Body of pancreas (tissue), 4 donors: ENCODE data around the gene NID2. TPM values are rescaled to one million over a fixed set of nuclear protein-coding genes. Genes with fewer than 3 reads are reported as not detected.
A peak's percentile ranks its signal among the peaks of the same experiment; 100 is the strongest.

Experiments used
- ATAC-seq: fragments of 150-250 bp; one replicate; pipeline ENCODE4 v1.9.1; 2016
- DNase-seq, 4 donors: peaks; one replicate each; pipeline ENCODE4 v3.0.0-alpha.2; 2019
- H3K27ac ChIP-seq, 4 donors: fragments of 200-600 bp; sonication (generic); 1 replicate in 3 of 4; 2 replicates in 1 of 4; pipeline versions ENCODE4 v1.5.1 to v1.6.1; 2016 to 2019; ENCODE audit warnings: mild to moderate bottlenecking in 1 of 4, mixed read lengths in 1 of 4, moderate library complexity in 1 of 4
- H3K27me3 ChIP-seq, 2 donors: fragments of 200-600 bp; sonication (generic); one replicate each; pipeline ENCODE4 v1.6.0; 2016; ENCODE audit warnings: mild to moderate bottlenecking in 1 of 2
- H3K36me3 ChIP-seq, 2 donors: fragments of 200-600 bp; sonication (generic); replicated peaks in 1 of 2; 2 replicates each; pipeline ENCODE4 v1.5.1; 2016; ENCODE audit warnings: low read depth in 2 of 2; ENCODE audit not compliant: insufficient read depth in 1 of 2
- H3K4me1 ChIP-seq: fragments of 200-600 bp; sonication (generic); one replicate; pipeline ENCODE4 v1.6.0; 2016
- H3K4me3 ChIP-seq, 2 donors: fragments of 200-600 bp; sonication (generic); 1 replicate in 1 of 2; 2 replicates in 1 of 2; pipeline ENCODE4 v1.5.1; 2016 to 2019
- H3K9me3 ChIP-seq, 3 donors: fragments of 200-600 bp; sonication (generic); 1 replicate in 2 of 3; 2 replicates in 1 of 3; pipeline ENCODE4 v1.5.1; 2016
- POLR2A ChIP-seq, 3 donors: fragments of 450-650 bp; IDR thresholded peaks; one replicate each; pipeline ENCODE4 v1.6.1; 2016; ENCODE audit warnings: antibody characterized with exemption in 3 of 3, mild to moderate bottlenecking in 2 of 3
- WGBS, 2 donors: methylation state at CpG; one replicate each; pipeline ENCODE4 v1.1.5; 2017; 5-methylcytosine and 5-hydroxymethylcytosine counted together
- intact Hi-C: fragments of 100-400 bp; cut with DNase I; formaldehyde crosslinking; loops from one replicate; pipeline ENCODE4 v1.15.1; 2023
- total RNA-seq, 2 donors: library from RNA; depleted of rRNA; stranded (reverse); fragments of >200 nt; gene quantifications; one replicate each; pipeline ENCODE4 v1.1.0, GENCODE V29; 2016
- TF ChIP-seq, protein P1 (sequence below), 7 experiments: fragments of 450-650 bp in 4 of 7; fragments of 200-600 bp in 3 of 7; sonication (generic) in 3 of 7; IDR thresholded peaks; one replicate each; pipeline ENCODE4 v1.5.1; 2016 to 2019; ENCODE audit warnings: antibody characterized with exemption in 7 of 7

NID2 gene
- total RNA-seq, 2 donors from 2014 or later: 34.6 to 37.6 TPM

DNA sequence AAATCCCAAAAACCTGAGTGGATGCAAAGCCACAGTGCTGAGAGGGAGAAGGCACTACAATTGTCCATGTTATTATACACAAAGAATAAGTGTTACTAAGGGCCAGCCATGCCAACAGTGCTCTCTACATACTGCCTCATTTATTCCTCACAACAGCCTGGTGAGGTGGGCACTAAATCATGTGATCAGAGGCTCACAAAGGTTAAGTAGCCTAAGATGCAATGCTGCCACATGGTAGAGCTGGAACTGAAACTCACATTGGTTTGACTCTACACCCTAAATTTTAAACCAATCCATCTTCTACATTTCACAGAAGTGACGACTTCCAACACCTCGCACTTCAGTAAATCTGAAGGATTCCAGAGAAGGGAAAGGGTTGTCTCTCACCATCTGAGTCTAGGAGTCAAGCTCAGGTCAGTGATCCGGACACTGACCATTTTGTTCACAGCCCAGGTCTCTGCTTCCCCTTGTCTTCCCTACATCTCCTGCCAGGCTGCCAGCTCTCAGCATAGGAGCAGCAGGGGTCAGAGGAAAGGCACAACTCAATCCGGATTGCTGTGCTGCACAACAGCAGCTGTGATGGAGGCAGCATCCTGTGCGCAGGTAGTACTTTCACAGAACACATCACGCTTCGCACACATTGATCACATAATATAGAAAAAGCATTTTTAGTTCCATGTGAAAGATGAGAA is 29.6 kb downstream of the NID2 start:
- no peak overlapping the region for H3K4me3 ChIP-seq
- ATAC-seq: no peak
- H3K9me3 ChIP-seq: no peaks in the 10 kb centered on the region
- no peak overlapping the region for H3K27ac ChIP-seq
- no peak for DNase-seq
- H3K36me3 ChIP-seq: no peaks in the 10 kb centered on the region
- intact Hi-C loops: no loop called here
- H3K27me3 ChIP-seq: no peaks in the 10 kb centered on the region
- TF ChIP-seq, protein P1, sequence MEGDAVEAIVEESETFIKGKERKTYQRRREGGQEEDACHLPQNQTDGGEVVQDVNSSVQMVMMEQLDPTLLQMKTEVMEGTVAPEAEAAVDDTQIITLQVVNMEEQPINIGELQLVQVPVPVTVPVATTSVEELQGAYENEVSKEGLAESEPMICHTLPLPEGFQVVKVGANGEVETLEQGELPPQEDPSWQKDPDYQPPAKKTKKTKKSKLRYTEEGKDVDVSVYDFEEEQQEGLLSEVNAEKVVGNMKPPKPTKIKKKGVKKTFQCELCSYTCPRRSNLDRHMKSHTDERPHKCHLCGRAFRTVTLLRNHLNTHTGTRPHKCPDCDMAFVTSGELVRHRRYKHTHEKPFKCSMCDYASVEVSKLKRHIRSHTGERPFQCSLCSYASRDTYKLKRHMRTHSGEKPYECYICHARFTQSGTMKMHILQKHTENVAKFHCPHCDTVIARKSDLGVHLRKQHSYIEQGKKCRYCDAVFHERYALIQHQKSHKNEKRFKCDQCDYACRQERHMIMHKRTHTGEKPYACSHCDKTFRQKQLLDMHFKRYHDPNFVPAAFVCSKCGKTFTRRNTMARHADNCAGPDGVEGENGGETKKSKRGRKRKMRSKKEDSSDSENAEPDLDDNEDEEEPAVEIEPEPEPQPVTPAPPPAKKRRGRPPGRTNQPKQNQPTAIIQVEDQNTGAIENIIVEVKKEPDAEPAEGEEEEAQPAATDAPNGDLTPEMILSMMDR (IDR thresholded peaks at IDR 0.05): no peak
- TF ChIP-seq POLR2A (IDR thresholded peaks at IDR 0.05): no peak
- WGBS, 2 donors: 71 to 77% methylated on average over 7 of the region's 7 CpGs
- peaks cover 12% of the 10 kb centered on the region for H3K4me1 ChIP-seq

DNA sequence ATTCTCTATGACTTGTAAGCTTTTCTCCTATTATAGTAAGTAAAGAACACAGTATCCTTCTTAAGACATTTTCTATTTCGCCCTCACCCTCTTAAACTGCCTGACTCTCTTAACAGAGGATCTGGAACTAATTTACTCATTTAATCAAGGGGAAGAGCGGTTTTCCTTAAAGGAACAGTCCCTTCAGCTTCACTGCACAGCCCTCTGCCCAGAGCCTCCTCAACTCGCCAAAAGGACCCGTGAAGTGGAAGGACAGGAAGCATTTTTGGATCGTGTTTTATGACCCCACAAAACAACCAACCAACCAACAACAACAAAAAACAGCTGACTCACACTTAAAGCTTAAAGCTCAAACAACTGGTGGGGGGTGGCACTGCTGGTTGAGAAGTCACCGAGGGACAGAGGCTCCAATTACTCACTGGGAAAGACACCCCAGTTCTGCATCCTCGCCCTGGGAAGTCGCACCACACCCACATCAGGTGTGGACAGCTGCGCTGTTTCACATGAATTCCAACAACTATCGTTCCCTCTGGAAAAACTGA is 35.7 kb downstream of the NID2 start:
- no peak for TF ChIP-seq POLR2A (IDR thresholded peaks at IDR 0.05)
- TF ChIP-seq, protein P1 (IDR thresholded peaks at IDR 0.05): no peak
- Histone ChIP-seq H3K4me3 (no peak overlapping the region), H3K27ac (peak overlapping the region in 2 of 4 donors; percentile 2 to 16), H3K27me3 (no peaks in the 10 kb centered on the region), H3K9me3 (no peaks in the 10 kb centered on the region), H3K4me1 (peaks cover 22% of the 10 kb centered on the region), H3K36me3 (no peaks in the 10 kb centered on the region)
- ATAC-seq (peak; percentile 47), DNase-seq (peak in 3 of 4 donors; percentile 25 to 57 (median 52))
- 33 to 39% methylated on average over 10 of the region's 10 CpGs for WGBS, 2 donors
- intact Hi-C loops: no loop called here

DNA sequence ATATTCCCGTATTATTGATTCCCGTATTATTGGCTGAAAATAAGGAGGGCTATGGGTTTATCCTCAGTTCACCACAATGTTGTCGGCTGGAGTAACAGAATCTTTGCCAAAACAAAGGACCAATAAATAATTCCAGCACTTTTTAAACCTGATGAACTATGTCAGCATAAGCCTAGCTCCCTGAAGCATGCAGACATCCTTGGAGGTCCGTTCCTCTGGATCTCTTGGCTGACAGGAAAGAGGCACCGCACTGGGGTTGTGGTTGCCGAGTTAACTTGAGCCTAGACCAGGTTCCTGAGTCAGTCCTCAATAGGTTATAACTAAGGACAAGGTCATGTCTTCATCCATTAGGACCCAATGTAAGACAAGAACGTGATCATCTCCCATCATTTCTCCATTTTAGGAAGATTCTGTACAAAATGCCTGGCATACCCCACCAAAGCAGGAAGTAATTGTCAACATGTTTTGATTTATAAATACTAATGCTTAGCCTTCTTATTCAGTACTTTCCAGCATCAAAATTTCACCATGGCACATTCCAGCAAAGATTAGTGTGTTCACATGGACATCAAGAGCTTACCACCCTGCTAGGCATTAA is 36.6 kb downstream of the NID2 start:
- Histone ChIP-seq H3K27ac (peak overlapping the region in 2 of 4 donors; percentile 32 to 53), H3K9me3 (no peaks in the 10 kb centered on the region), H3K36me3 (no peaks in the 10 kb centered on the region), H3K27me3 (no peaks in the 10 kb centered on the region), H3K4me1 (peaks cover 22% of the 10 kb centered on the region), H3K4me3 (no peak overlapping the region)
- ATAC-seq (no peak), DNase-seq (no peak)
- TF ChIP-seq POLR2A (IDR thresholded peaks at IDR 0.05): no peak
- TF ChIP-seq, protein P1 (IDR thresholded peaks at IDR 0.05): no peak
- intact Hi-C loops: no loop called here
- 70 to 76% methylated on average over 7 of the region's 7 CpGs for WGBS, 2 donors

DNA sequence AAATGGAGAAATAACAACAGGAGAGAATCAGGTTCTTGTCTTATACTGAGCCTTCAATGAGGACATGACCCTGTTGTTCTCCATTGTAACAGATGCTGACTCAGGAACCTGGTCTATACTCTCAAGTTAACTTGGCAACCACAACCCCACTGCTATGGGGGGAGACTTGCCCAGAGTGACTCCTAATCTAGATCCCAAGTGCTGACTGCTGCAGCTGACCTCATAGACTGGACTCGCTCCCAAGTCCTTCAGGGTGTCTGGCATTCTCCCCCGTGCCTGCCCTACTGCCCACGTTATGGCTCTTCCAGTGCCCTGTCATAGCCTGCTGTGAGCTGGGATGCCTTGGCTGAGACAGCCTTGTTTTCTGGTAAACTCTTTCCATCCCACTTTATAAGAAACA is 37.1 kb downstream of the NID2 start:
- peak; percentile 89 for ATAC-seq
- H3K27ac ChIP-seq: peak overlapping the region in 2 of 4 donors; percentile 32 to 53
- WGBS, 2 donors: 42 to 49% methylated on average over 3 of the region's 3 CpGs
- H3K27me3 ChIP-seq: no peaks in the 10 kb centered on the region
- intact Hi-C loops: no loop called here
- H3K4me3 ChIP-seq: no peak overlapping the region
- H3K9me3 ChIP-seq: no peaks in the 10 kb centered on the region
- no peaks in the 10 kb centered on the region for H3K36me3 ChIP-seq
- TF ChIP-seq, protein P1 (IDR thresholded peaks at IDR 0.05): no peak
- TF ChIP-seq POLR2A (IDR thresholded peaks at IDR 0.05): no peak
- DNase-seq: peak; percentile 63 to 83 (median 74)
- peaks cover 22% of the 10 kb centered on the region for H3K4me1 ChIP-seq
